Esophagus muscularis mucosa (tissue), 4 donors: ENCODE measurements around the gene CDC42EP2. TPM values are rescaled to one million over a fixed set of nuclear protein-coding genes. Genes with fewer than 3 reads are reported as not detected.

ENCODE experiments used
- DNase-seq: peaks from one replicate; pipeline ENCODE4 v3.0.0-alpha.2; 2017; ENCODE audit errors: extremely low spot score
- H3K27ac ChIP-seq, 4 donors: fragments of 200-600 bp; sonication (generic); replicated peaks in 1 of 4; 1 replicate in 3 of 4; 2 replicates in 1 of 4; pipeline ENCODE4 v1.5.1; 2016 to 2019; ENCODE audit warnings: mild to moderate bottlenecking in 1 of 4
- H3K27me3 ChIP-seq, 4 donors: fragments of 200-600 bp; sonication (generic); one replicate each; pipeline versions ENCODE4 v1.5.1 to v1.6.0; 2016 to 2019
- H3K36me3 ChIP-seq, 4 donors: fragments of 200-600 bp; sonication (generic); one replicate each; pipeline ENCODE4 v1.5.1; 2016 to 2019
- H3K4me1 ChIP-seq, 4 donors: fragments of 200-600 bp; sonication (generic); one replicate each; pipeline ENCODE4 v1.5.1; 2016 to 2019
- H3K4me3 ChIP-seq, 4 donors: fragments of 200-600 bp; sonication (generic); 1 replicate in 2 of 4; 2 replicates in 2 of 4; pipeline ENCODE4 v1.5.1; 2016 to 2019; ENCODE audit warnings: mild to moderate bottlenecking in 4 of 4, moderate library complexity in 1 of 4
- H3K9me3 ChIP-seq, 4 donors: fragments of 200-600 bp; sonication (generic); 1 replicate in 3 of 4; 2 replicates in 1 of 4; pipeline ENCODE4 v1.5.1; 2016 to 2019
- EP300 ChIP-seq: sonication (generic); formaldehyde crosslinking; IDR thresholded peaks from one replicate; pipeline ENCODE4 v1.6.1; 2017; ENCODE audit warnings: antibody characterized with exemption
- POLR2A ChIP-seq: fragments of 450-650 bp; IDR thresholded peaks from one replicate; pipeline ENCODE4 v1.6.1; 2017; ENCODE audit warnings: antibody characterized with exemption, moderate library complexity, mild to moderate bottlenecking, low read depth
- POLR2AphosphoS5 ChIP-seq, 2 donors: sonication (generic); formaldehyde crosslinking; IDR thresholded peaks; one replicate each; pipeline ENCODE4 v1.6.1; 2017; ENCODE audit warnings: antibody characterized with exemption in 2 of 2
- WGBS: methylation state at CpG from one replicate; pipeline ENCODE4 v1.1.5; 2018; 5-methylcytosine and 5-hydroxymethylcytosine counted together
- intact Hi-C: fragments of 100-400 bp; cut with DNase I; formaldehyde crosslinking; loops from one replicate; pipeline ENCODE4 v1.15.1; 2023
- total RNA-seq, 4 donors: library from RNA; depleted of rRNA; stranded (reverse); fragments of >200 nt; gene quantifications; one replicate each; pipeline versions ENCODE4 v1.1.0 to v1.2.1, GENCODE V29; 2016
- TF ChIP-seq, protein P1 (sequence below), 3 experiments: fragments of 200-600 bp in 2 of 3; fragments of 450-650 bp in 1 of 3; sonication (generic) in 2 of 3; IDR thresholded peaks; one replicate each; pipeline ENCODE4 v1.5.1; 2017 to 2019; ENCODE audit warnings: antibody characterized with exemption in 3 of 3, mild to moderate bottlenecking in 2 of 3, moderate library complexity in 1 of 3

Gene CDC42EP2
- total RNA-seq, 4 donors from 2014 or later, result 39.9 to 90.1 (median 54.4) TPM

GRCh38 chr11:65280646-65281045 lies 34.0 kb upstream of the CDC42EP2 start:
- WGBS, result 94% methylated on average over 4 of the region's 4 CpGs
- Histone ChIP-seq H3K27me3 (no peaks in the 10 kb centered on the region), H3K27ac (no peak overlapping the region), H3K4me3 (no peak overlapping the region), H3K9me3 (no peaks in the 10 kb centered on the region), H3K4me1 (peaks cover 16 to 45% (median 33%) of the 10 kb centered on the region in 4 donors), H3K36me3 (peaks cover 5 to 56% (median 26%) of the 10 kb centered on the region in 4 donors)
- no peak for DNase-seq
- TF ChIP-seq EP300 (no peak), POLR2A (no peak), POLR2AphosphoS5 (IDR thresholded peaks at IDR 0.05) (no peak)
- TF ChIP-seq, protein P1, sequence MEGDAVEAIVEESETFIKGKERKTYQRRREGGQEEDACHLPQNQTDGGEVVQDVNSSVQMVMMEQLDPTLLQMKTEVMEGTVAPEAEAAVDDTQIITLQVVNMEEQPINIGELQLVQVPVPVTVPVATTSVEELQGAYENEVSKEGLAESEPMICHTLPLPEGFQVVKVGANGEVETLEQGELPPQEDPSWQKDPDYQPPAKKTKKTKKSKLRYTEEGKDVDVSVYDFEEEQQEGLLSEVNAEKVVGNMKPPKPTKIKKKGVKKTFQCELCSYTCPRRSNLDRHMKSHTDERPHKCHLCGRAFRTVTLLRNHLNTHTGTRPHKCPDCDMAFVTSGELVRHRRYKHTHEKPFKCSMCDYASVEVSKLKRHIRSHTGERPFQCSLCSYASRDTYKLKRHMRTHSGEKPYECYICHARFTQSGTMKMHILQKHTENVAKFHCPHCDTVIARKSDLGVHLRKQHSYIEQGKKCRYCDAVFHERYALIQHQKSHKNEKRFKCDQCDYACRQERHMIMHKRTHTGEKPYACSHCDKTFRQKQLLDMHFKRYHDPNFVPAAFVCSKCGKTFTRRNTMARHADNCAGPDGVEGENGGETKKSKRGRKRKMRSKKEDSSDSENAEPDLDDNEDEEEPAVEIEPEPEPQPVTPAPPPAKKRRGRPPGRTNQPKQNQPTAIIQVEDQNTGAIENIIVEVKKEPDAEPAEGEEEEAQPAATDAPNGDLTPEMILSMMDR (IDR thresholded peaks at IDR 0.05), result no peak
- intact Hi-C loops, result no loop called here

DNA sequence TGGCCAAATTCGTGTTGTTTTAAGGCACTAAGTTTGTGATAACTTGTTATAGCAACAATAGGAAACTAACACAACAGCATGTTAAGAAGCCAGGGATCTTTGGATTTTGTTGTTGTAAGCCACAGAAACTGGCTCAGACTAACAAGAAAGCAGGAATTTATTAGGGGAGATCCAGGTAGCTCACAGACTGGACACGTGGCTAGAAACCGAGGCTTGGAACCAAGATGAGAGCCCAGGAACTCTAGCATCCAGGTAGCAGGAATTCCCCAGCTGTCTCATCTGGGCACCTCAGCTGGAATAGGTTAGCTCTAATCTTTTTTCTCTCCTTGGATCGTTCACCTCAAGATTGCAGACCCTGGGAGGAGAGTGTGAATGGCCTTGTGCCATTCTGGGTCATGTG lies 28.0 kb upstream of the CDC42EP2 start:
- Histone ChIP-seq H3K4me3 (no peak overlapping the region), H3K27me3 (no peaks in the 10 kb centered on the region), H3K36me3 (peaks cover 5 to 61% (median 26%) of the 10 kb centered on the region in 4 donors), H3K27ac (no peak overlapping the region), H3K9me3 (no peaks in the 10 kb centered on the region), H3K4me1 (peaks cover 19 to 35% (median 33%) of the 10 kb centered on the region in 4 donors)
- DNase-seq, result no peak
- intact Hi-C loops, result no loop called here
- 93% methylated on average over 4 of the region's 4 CpGs for WGBS
- TF ChIP-seq EP300 (no peak), POLR2AphosphoS5 (IDR thresholded peaks at IDR 0.05) (no peak)
- TF ChIP-seq, protein P1 (IDR thresholded peaks at IDR 0.05), result no peak

DNA sequence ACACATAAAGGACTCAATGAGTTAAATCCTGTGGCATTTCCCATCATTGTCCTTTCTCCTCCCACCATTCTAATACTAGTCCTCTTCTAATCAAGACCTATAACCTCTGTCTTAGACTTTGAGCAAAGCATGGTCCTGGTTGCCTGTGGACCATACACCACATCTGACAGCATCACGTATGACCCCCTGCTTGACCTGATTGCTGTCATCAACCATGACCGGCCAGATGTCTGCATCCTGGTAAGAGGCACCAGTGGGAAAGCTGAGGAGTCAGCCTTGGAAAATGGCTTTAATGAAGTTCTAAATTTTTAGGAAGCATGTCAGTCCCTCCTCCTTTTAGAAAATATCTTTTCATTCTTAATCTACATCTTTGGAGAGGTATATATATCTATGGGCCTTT lies 27.1 kb upstream of the CDC42EP2 start:
- Histone ChIP-seq H3K36me3 (peaks cover 0 to 52% (median 17%) of the 10 kb centered on the region in 4 donors), H3K4me1 (peaks cover 29 to 44% (median 43%) of the 10 kb centered on the region in 4 donors), H3K27ac (no peak overlapping the region), H3K4me3 (no peak overlapping the region), H3K27me3 (no peaks in the 10 kb centered on the region), H3K9me3 (no peaks in the 10 kb centered on the region)
- WGBS, result 91% methylated on average over 2 of the region's 2 CpGs
- no peak for DNase-seq
- TF ChIP-seq, protein P1 (IDR thresholded peaks at IDR 0.05), result no peak
- TF ChIP-seq POLR2A, result no peak
- no peak for TF ChIP-seq EP300
- intact Hi-C loops, result no loop called here

DNA sequence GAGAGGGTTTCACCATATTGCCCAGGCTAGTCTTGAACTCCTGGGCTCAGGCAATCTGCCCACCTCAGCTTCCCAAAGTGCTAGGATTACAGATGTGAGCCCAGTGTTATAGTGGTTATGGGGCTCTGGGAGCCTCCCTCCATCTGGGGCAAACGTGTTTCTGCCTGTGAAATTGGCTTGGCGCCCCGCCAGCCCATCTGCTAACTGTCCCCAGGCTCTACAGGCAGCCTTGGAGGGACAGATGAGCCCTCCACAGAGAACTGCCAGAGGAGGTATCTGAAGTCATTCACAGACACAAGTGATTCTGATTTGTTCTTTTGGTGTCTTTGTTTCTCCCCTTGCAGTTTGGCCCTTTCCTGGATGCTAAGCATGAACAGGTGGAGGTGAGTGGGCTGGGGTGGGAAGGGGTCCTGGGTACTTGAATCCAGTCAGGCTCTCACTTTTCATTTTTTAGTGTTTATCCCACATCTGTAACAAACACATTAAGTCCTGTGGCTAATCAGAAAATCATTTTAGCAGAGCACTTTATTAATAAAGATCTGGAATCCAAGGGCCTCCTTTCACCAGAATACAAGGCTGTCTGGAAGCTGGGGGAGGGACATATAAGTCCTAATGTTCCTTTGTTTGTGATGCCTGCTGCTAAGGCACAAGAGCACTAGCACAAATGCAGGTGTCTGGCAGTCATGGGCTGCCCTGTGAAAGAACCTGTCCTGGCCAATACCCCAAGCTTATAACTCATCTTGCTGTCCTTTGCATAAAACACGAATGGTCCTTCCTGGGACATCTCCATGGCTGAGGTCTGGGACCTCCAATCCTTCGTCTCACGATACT lies 25.7 kb upstream of the CDC42EP2 start:
- TF ChIP-seq EP300 (no peak), POLR2A (no peak), POLR2AphosphoS5 (IDR thresholded peaks at IDR 0.05) (no peak)
- TF ChIP-seq, protein P1 (IDR thresholded peaks at IDR 0.05), result no peak
- Histone ChIP-seq H3K36me3 (peaks cover 0 to 41% (median 8%) of the 10 kb centered on the region in 4 donors), H3K4me3 (no peak overlapping the region), H3K4me1 (peaks cover 39 to 57% (median 56%) of the 10 kb centered on the region in 4 donors), H3K27ac (peak overlapping the region; percentile 92 to 97 (median 94)), H3K9me3 (no peaks in the 10 kb centered on the region), H3K27me3 (no peaks in the 10 kb centered on the region)
- DNase-seq, result no peak
- 75% methylated on average over 6 of the region's 6 CpGs for WGBS
- intact Hi-C loops, result no loop called here
